Epithelial cell of prostate (primary cell): ENCODE results near the gene GALE.
A peak's percentile ranks its signal among the peaks of the same experiment; 100 is the strongest.
"Not testable (repeated sequence)": the region's sequence is repeated elsewhere in the genome, so short reads cannot be mapped to it uniquely, and the experiment has no call there.

Experiments
- DNase-seq: peaks from one replicate; pipeline ENCODE4 v3.0.0-alpha.2; 2011; ENCODE audit warnings: low read depth, low spot score
- H3K27ac ChIP-seq: fragments of 450-650 bp; 2 replicates; pipeline ENCODE4 v1.5.1; 2017; ENCODE audit warnings: mild to moderate bottlenecking

The GALE gene

DNA sequence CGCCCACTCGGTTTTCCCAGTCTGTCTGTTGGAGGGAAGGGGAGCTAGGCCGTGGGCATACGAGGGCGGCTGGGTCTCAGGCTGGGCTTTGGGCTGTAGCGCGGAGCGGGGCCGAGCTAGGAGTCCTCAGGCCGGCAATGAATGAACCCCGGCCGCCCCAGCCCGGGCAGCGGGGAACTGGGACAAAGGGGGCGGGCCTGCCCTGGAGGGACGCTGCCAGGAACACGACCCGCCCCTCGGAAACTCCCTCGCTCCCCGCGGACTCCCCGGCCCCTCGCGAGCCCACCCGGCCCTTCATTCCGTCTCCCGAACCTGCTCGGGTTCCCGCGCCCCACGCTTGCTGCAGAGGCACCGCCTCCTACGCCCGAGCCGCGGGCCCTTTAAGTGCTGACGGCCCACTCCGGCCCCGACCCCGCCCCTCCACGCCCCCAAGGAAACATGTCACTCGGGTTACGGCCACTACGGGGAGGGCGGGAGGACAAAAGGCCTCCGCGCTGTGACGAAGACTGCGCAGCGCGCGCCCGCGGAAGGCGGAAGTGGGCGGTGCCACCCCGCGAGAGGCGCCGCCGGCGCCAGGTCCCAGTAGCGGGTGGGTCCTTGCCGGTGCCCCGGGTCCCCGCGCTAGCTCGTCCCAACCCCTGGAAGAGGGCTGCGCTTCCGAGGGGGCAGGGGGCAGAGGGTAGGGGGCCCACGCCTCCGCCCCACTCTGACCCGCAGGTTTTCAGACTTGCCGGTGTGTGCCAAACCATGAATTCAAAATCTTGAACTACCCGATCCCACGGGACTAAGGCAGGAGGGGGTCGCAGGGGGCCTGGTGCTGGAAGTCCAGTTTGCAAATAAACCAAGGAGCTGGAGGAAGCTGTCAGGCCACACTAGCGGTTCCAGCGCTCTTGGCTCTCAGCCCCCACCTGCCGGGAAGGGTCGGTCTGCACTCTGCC, at the start of gene GALE:
TSS of gene GALE (minus strand) at position 355 of the 938 bp plus-strand sequence. CDS start 1,747 bp downstream, outside the sequence.
- peak; percentile 79 for DNase-seq
- H3K27ac ChIP-seq: peak within 1 kb of the TSS; percentile 99

GRCh38 chr1:23848673-23849616, 48.4 kb upstream of the GALE start:
- DNase-seq: no peak
- H3K27ac ChIP-seq: no peak overlapping the region

DNA sequence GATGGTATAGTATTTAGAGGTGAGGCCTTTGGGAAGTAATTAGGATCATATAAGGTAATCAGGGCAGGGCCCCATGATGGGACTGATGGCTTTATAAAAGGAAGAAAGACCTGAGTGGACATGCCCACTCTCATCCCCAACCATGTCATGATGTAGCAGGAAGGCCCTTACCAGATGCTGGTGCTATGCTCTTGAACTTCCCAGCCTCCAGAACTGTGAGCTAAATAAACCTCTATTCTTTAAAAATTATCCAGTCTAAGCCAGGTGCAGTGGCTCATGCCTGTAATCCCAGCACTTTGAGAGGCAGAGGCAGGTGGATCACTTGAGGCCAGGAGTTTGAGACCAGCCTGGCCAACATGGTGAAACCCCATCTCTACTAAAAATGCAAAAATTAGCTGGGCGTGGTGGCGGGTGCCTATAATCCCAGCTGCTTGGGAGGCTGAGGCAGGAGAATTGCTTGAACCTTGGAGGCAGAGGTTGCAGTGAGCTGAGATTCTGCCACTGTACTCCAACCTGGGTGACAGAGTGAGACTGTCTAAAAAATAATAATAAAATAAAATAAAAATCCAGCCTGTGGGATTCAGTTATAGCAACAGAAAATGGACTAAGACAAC, 47.0 kb upstream of the GALE start:
- not testable (repeated sequence) for DNase-seq, H3K27ac ChIP-seq

GRCh38 chr1:23845163-23845562, 44.6 kb upstream of the GALE start:
- H3K27ac ChIP-seq: no peak overlapping the region
- no peak for DNase-seq

DNA sequence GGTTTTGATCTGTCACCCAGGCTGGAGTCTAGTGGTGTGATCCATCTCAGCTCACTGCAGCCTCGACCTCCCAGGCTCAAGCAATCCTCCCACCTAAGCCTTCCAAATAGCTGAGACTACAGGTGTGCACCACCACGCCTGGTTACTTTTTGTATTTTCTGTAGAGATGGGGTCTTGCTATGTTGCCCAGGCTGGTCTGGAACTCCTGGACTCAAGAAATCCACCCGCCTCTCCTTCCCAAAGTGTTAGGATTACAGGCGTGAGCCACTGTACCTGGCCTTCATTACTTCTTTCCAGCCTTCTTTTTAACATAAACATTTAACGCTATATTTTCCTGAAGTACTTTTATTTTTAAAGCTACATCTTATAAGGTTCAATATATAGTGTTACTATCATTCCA, 43.1 kb upstream of the GALE start:
- no peak for DNase-seq
- H3K27ac ChIP-seq: no peak overlapping the region

- DNase-seq: no peak
- no peak overlapping the region for H3K27ac ChIP-seq
These were observed 37.9 kb upstream of the GALE start for GRCh38 chr1:23838401-23838866.

DNA sequence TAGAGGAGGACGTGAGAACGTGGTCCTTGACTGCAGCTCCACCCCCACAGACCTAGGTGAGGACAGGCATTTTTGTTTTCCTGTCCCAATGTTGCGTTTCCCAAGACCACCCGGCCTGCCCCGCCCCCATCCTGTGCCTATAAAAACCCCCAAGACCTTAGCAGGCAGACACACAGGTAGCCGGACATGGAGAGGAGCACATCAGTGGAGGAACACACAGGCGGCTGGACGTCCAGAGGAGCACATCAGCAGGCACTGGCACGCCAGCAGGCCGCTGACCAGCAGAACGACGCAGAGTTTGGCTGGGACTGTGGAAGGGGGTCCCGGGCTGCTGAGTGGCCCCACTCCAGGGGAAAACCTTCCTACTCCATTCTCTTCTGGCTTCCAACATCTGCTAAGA, 37.4 kb upstream of the GALE start:
- DNase-seq: no peak
- H3K27ac ChIP-seq: no peak overlapping the region

- DNase-seq: no peak
- H3K27ac ChIP-seq: no peak overlapping the region
These were observed 35.5 kb upstream of the GALE start for GRCh38 chr1:23836037-23836436.

- DNase-seq, H3K27ac ChIP-seq: not testable (repeated sequence)
These were observed 33.6 kb upstream of the GALE start for GRCh38 chr1:23834156-23834555.

DNA sequence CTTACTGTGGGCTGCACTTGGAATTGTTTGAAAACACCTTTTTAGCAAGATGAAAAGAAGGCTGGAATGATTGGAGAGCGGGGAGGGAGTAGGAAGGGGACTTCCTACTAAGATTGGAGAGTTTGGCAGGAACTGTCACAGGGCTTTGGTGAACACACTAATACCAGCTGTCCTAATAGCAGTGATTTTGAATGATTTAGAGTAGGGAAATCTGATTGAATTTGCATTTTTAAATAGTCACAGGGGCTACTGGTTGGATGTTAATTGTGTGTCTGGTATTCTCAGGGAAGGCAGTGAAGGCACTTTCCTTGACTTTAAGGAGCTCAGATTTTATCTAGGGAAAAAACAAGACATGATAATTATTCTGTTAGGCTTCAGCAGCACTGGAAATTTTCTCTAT, 27.2 kb upstream of the GALE start:
- no peak for DNase-seq
- no peak overlapping the region for H3K27ac ChIP-seq

DNA sequence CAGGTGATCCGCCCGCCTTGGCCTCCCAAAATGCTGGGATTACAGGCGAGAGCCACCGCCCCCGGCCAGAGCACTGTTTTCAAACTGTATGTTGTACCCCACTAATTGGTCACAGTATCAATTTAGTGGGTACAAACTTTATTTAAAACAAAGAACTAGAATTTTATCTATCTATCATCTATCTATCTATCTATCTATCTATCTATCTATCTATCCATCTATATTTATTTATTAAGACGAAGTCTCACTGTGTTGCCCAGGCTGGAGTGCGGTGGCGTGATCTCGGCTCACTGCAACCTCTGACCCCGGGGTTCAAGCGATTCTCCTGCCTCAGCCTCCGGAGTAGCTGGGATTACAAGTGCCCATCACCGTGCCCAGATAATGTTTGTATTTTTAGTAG, 26.0 kb upstream of the GALE start:
- not testable (repeated sequence) for H3K27ac ChIP-seq, DNase-seq

DNA sequence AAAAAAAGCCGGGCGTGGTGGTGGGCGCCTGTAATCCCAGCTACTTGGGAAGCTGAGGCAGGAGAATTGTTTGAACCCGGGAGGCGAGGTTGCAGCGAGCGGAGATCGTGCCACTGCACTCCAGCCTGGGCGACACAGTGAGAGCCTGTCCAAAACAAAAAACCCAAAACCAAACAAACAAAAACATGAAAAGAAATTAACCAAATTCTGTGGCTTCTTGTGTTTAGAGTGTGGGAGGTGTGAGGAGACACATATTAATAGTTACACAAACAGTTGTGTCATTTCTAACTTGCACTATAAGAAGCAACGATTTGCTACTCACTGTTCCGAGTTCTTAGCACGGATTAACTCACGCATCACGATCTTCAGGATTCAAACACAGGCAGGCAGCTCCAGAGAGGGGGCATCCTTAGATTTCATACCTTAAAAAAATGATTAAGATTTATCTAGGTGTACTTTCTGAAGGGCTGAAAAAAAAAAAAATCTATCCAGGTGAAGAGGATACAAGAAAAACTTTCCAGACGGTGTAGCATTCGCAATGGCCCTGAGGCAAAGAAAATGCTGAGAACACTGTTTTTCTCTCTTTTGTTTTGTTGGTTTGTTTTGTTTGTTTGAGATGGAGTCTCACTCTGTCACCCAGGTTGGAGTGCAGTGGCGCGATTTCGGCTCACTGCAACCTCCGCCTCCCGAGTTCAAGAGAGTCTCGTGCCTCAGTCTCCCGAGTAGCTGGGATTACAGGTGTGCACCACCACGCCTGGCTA, 25.4 kb upstream of the GALE start:
- peak overlapping the region; percentile 63 for H3K27ac ChIP-seq

DNA sequence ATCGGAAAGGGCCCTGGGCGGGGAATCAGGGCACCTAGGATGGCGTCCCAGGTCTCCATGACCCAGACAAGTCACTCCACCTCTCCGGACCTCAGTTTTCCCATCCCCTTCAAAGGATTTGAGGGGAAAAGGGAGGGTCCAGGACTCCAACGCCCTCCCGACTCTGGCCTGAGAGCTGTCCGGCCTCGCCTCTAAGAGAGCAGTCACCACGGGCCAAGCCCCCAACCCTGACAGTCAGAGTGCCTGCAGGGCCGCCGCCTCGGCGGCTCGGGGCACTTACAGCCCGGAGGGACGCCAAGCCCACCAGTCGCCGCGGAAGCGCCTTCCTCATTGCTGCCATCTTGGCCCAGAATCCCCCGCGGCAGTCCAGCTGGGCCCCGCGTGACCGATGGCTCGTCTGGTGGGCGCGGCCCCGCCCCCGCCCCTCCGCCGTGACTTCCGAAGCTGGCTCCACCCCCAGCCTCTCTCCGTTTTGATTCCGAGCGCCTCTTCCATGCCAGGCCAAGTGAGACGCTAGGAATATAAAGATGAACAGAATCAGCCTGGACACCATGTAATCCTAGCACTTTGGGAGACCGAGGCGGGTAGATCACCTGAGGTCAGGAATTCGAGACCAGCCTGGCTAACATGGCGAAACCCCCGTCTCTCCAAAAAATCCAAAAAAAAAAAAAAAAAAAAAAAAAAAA, 24.7 kb upstream of the GALE start, which contains the start of gene HMGCL:
TSS of gene HMGCL (minus strand) at position 354 of the 686 bp plus-strand sequence. CDS start at position 340, 14 bp downstream.
- peak; percentile 34 for DNase-seq
- peak within 1 kb of the TSS; percentile 63 for H3K27ac ChIP-seq

More for the DNA sequence above, 25.4 kb upstream of the GALE start:
- DNase-seq: no peak

DNA sequence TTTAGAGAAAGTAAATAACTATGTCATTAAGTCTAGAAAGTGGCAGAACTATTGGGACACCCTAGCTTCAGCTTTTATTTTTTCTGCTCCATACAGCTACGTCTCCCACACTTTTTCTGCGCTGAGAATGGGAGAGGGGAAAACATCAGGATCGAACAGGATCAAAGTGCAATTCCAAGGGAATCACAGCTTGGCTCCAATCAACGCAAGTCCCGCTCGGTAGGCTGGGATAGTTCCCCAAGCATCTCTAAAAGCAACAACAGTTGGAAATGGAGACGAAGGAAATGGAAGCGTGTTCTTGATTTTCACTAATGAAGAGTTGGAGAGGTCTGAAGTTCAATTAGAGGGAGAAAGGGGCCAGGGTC, 24.1 kb upstream of the GALE start:
- H3K27ac ChIP-seq: peak overlapping the region; percentile 63
- no peak for DNase-seq

DNA sequence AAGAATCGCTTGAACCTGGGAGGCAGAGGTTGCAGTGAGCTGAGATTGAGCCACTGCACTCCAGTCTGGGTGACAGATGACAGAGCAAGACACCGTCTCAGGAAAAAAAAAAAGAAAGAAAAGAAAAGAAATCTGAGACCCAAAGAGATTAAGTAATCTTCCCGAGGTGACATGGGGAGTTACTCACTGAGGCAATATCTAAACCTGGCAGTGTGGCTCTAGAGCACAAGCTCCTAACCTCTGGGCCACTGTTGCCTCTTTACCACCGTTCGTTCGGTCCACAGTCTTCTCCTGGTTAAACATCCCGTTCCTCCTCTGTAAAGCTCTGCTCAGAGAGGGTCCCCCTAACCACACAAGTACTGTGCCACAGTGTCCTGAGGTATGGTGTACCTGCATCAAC, 23.2 kb upstream of the GALE start:
- no peak for DNase-seq
- no peak overlapping the region for H3K27ac ChIP-seq

DNA sequence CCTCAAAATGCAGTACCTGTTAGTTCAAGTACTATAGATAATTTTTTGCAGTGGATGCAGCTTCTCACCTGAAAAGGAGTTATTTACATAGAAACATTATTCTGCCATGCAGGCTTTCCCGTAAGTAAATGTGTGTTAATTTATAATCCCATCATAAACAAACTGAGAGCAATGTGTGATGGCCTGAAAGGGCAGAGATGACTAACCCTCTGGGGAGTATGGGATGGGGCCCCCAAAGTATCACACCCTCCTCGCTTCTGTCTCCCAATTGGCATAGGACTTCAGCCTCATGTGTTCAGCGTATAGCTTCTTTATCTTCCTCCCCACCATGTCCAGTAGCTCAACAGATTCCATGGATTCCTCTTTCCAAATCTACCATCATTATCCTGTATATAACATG, 17.1 kb upstream of the GALE start:
- no peak overlapping the region for H3K27ac ChIP-seq
- DNase-seq: no peak

GRCh38 chr1:23816906-23817305, 16.4 kb upstream of the GALE start:
- no peak for DNase-seq
- no peak overlapping the region for H3K27ac ChIP-seq

- DNase-seq: no peak
- H3K27ac ChIP-seq: no peak overlapping the region
These were observed 15.8 kb upstream of the GALE start for GRCh38 chr1:23816361-23816760.

DNA sequence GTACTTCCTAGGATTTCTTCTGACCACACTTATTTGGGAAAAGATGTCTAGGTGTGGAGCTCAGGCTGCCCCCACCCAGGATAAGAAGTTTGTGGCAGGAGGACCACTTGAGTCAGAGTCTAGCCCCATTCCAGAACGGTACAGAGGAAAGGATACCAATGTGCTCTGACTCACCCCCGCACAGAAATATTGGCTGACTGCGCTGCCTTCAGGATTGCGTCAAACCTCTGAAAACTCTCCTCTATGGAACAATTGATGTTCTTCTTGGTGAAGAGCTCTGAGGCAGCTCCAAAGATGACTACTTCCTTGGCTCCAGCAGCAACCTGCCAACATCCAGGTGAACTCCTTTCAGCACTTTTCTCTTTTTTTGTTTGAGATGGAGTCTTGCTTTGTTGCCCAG, 13.5 kb upstream of the GALE start:
- DNase-seq: no peak
- no peak overlapping the region for H3K27ac ChIP-seq
